ENCODE measurements around the gene RBM42.
"Not testable (repeated sequence)": the region's sequence is repeated elsewhere in the genome, so short reads cannot be mapped to it uniquely, and the experiment has no call there.

RBM42 gene

DNA sequence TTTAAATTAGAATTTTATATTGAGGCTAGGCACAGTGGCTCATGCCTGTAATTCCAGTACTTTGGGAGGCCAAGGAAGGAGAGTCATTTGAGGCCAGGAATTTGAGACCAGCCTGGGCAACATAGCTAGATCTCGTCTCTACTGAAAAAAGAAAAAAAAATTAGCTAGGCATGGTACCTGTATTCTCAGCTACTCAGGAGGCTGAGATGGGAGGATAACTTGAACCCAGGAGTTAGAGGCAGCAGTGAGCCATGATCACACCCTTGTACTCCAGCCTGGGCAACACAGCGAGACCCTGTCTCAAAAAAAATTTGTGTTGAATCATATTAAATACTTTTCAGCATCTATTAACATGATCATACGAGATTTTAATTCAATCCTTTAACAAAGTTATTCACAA is 38.0 kb upstream of the RBM42 start:
- Histone ChIP-seq H2BK5ac (ENCODE audit: low read depth, low read length, poor library complexity, severe bottlenecking) (no peak overlapping the region), H4K8ac (ENCODE audit: low read length) (no peak overlapping the region), H3K4me1 (ENCODE audit: control insufficient read depth, insufficient read depth, low read depth, low read length) (no peaks in the 10 kb centered on the region), H3K18ac (ENCODE audit: low read depth in 1 of 2, low read length in 2 of 2) (no peak overlapping the region), H2BK120ac (ENCODE audit: low read depth, low read length) (no peak overlapping the region), H3K9me3 (ENCODE audit: control insufficient read depth, low read length) (no peaks in the 10 kb centered on the region), H3K27me3 (ENCODE audit: control insufficient read depth in 1 of 2, insufficient read depth in 1 of 2, low read length in 2 of 2) (peaks cover 0 to 36% of the 10 kb centered on the region in 2 experiments), H2BK15ac (ENCODE audit: low read depth, poor library complexity, severe bottlenecking) (no peak overlapping the region), H2AFZ (ENCODE audit: low read depth, low read length) (no peak overlapping the region), H3K4ac (ENCODE audit: low read depth in 1 of 2, low read length in 2 of 2) (no peak overlapping the region), H3K4me2 (ENCODE audit: low read length, poor library complexity, severe bottlenecking) (no peak overlapping the region), H3K27ac (ENCODE audit: low read length, poor library complexity, severe bottlenecking) (no peak overlapping the region), H3K36me3 (ENCODE audit: control insufficient read depth in 1 of 2, insufficient read depth in 2 of 2, low read depth in 1 of 2, low read length in 2 of 2) (no peaks in the 10 kb centered on the region), H4K91ac (ENCODE audit: low read length) (no peak overlapping the region), H2BK12ac (ENCODE audit: low read length in 2 of 2) (no peak overlapping the region), H3K23ac (ENCODE audit: low read length in 2 of 2) (no peak overlapping the region), H3K9ac (ENCODE audit: low read length) (no peak overlapping the region), H3K4me3 (ENCODE audit: insufficient read depth in 1 of 2, low read depth in 1 of 2, low read length in 2 of 2) (no peak overlapping the region), H3K14ac (ENCODE audit: low read length in 2 of 2) (no peak overlapping the region), H2AK5ac (ENCODE audit: low read length, severe bottlenecking) (no peak overlapping the region), H3K79me1 (replicated peaks; ENCODE audit: low read length, poor library complexity, severe bottlenecking) (no peaks in the 10 kb centered on the region)
- WGBS, result 95% methylated on average over 1 of the region's 3 CpGs
- DNase-seq, result no peak

DNA sequence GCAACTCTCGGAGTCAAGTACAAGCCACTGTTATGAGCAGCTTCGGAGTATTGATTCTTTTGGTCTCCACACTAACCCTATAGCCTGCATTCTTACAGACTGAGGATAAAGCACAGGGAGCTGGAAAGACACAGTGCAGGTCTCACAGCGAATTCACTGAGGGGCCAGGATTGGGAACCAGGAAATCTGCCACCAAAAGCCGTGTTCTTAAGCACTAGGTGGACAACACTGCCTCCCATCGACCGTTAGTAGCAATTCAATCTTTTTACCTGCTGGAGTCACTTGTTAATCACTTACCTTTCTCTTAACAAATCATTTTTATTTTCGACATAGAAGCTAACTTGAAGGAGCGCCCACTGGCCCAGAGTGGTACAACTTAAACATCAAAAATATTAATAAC is 36.6 kb upstream of the RBM42 start:
- no peak overlapping the region for H4K91ac ChIP-seq (ENCODE audit: low read length)
- no peak overlapping the region for H2BK12ac ChIP-seq (ENCODE audit: low read length in 2 of 2)
- H2BK120ac ChIP-seq (ENCODE audit: low read depth, low read length), result no peak overlapping the region
- H3K27ac ChIP-seq (ENCODE audit: low read length, poor library complexity, severe bottlenecking), result no peak overlapping the region
- H3K4me1 ChIP-seq (ENCODE audit: control insufficient read depth, insufficient read depth, low read depth, low read length), result no peaks in the 10 kb centered on the region
- H2AFZ ChIP-seq (ENCODE audit: low read depth, low read length), result no peak overlapping the region
- H2BK15ac ChIP-seq (ENCODE audit: low read depth, poor library complexity, severe bottlenecking), result no peak overlapping the region
- no peak overlapping the region for H3K14ac ChIP-seq (ENCODE audit: low read length in 2 of 2)
- no peak overlapping the region for H4K8ac ChIP-seq (ENCODE audit: low read length)
- WGBS, result 30% methylated on average over 8 of the region's 8 CpGs
- H3K9ac ChIP-seq (ENCODE audit: low read length), result no peak overlapping the region
- H3K4me2 ChIP-seq (ENCODE audit: low read length, poor library complexity, severe bottlenecking), result no peak overlapping the region
- H3K27me3 ChIP-seq (ENCODE audit: control insufficient read depth in 1 of 2, insufficient read depth in 1 of 2, low read length in 2 of 2), result peaks cover 0 to 33% of the 10 kb centered on the region in 2 experiments
- H3K79me1 ChIP-seq (replicated peaks; ENCODE audit: low read length, poor library complexity, severe bottlenecking), result no peaks in the 10 kb centered on the region
- no peaks in the 10 kb centered on the region for H3K36me3 ChIP-seq (ENCODE audit: control insufficient read depth in 1 of 2, insufficient read depth in 2 of 2, low read depth in 1 of 2, low read length in 2 of 2)
- peak; percentile 24 for DNase-seq
- no peak overlapping the region for H2AK5ac ChIP-seq (ENCODE audit: low read length, severe bottlenecking)
- no peak overlapping the region for H2BK5ac ChIP-seq (ENCODE audit: low read depth, low read length, poor library complexity, severe bottlenecking)
- H3K4ac ChIP-seq (ENCODE audit: low read depth in 1 of 2, low read length in 2 of 2), result no peak overlapping the region
- no peaks in the 10 kb centered on the region for H3K9me3 ChIP-seq (ENCODE audit: control insufficient read depth, low read length)
- no peak overlapping the region for H3K4me3 ChIP-seq (ENCODE audit: insufficient read depth in 1 of 2, low read depth in 1 of 2, low read length in 2 of 2)
- H3K18ac ChIP-seq (ENCODE audit: low read depth in 1 of 2, low read length in 2 of 2), result no peak overlapping the region
- H3K23ac ChIP-seq (ENCODE audit: low read length in 2 of 2), result no peak overlapping the region

DNA sequence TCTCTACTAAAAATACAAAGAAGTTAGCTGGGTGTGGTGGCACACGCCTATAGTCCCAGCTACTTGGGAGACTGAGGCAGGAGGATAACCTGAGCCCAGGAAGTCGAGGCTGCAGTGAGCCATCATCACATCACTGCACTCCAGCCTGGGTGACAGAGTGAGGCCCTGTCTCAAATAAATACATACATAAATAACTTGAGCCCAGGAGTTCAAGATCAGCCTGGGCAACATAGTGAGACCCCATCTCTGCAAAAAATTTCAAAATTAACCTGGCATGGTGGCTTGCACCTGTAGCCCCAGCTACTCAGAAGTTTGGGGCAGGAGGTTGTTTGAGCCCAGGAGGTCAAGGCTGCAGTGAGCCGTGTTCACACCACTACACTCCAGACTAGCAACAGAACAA is 33.8 kb upstream of the RBM42 start:
- H4K8ac ChIP-seq (ENCODE audit: low read length); H3K9ac ChIP-seq (ENCODE audit: low read length); H3K79me1 ChIP-seq (replicated peaks; ENCODE audit: low read length, poor library complexity, severe bottlenecking); H3K14ac ChIP-seq (ENCODE audit: low read length in 2 of 2); H3K4ac ChIP-seq (ENCODE audit: low read depth in 1 of 2, low read length in 2 of 2); H3K4me1 ChIP-seq (ENCODE audit: control insufficient read depth, insufficient read depth, low read depth, low read length); H4K91ac ChIP-seq (ENCODE audit: low read length); H3K9me3 ChIP-seq (ENCODE audit: control insufficient read depth, low read length); H2BK120ac ChIP-seq (ENCODE audit: low read depth, low read length); H3K23ac ChIP-seq (ENCODE audit: low read length in 2 of 2); H2BK15ac ChIP-seq (ENCODE audit: low read depth, poor library complexity, severe bottlenecking); H3K36me3 ChIP-seq (ENCODE audit: control insufficient read depth in 1 of 2, insufficient read depth in 2 of 2, low read depth in 1 of 2, low read length in 2 of 2); H2BK12ac ChIP-seq (ENCODE audit: low read length in 2 of 2); H2AFZ ChIP-seq (ENCODE audit: low read depth, low read length); H3K27ac ChIP-seq (ENCODE audit: low read length, poor library complexity, severe bottlenecking); DNase-seq; H3K18ac ChIP-seq (ENCODE audit: low read depth in 1 of 2, low read length in 2 of 2); H2BK5ac ChIP-seq (ENCODE audit: low read depth, low read length, poor library complexity, severe bottlenecking); H3K4me2 ChIP-seq (ENCODE audit: low read length, poor library complexity, severe bottlenecking); H2AK5ac ChIP-seq (ENCODE audit: low read length, severe bottlenecking); H3K4me3 ChIP-seq (ENCODE audit: insufficient read depth in 1 of 2, low read depth in 1 of 2, low read length in 2 of 2): not testable (repeated sequence)
- 61% methylated on average over 3 of the region's 3 CpGs for WGBS
- H3K27me3 ChIP-seq (ENCODE audit: control insufficient read depth in 1 of 2, insufficient read depth in 1 of 2, low read length in 2 of 2), result peaks cover 0 to 13% of the 10 kb centered on the region in 2 experiments

DNA sequence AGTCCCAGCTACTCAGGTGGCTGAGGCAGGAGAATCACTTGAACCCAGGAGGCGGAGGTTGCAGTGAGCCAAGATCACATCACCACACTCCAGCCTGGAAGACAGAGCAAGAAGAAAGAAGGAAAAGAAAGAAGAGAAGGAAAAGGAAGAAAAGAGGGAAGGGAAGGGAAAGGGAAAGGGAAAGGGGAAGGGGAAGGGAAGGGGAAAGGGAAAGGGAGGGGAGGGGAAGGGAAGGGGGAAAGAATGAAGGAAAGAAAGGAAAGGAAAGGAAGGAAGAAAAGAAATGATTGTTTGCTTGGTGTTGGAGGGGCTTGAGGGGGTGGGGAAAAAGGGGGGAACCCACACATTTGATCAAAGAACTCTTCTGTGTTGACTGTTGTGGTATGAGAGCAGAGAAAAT is 32.9 kb upstream of the RBM42 start:
- H3K23ac ChIP-seq (ENCODE audit: low read length in 2 of 2), result no peak overlapping the region
- no peak for DNase-seq
- no peak overlapping the region for H2BK15ac ChIP-seq (ENCODE audit: low read depth, poor library complexity, severe bottlenecking)
- no peak overlapping the region for H2AK5ac ChIP-seq (ENCODE audit: low read length, severe bottlenecking)
- no peaks in the 10 kb centered on the region for H3K36me3 ChIP-seq (ENCODE audit: control insufficient read depth in 1 of 2, insufficient read depth in 2 of 2, low read depth in 1 of 2, low read length in 2 of 2)
- H2BK120ac ChIP-seq (ENCODE audit: low read depth, low read length), result no peak overlapping the region
- no peak overlapping the region for H4K8ac ChIP-seq (ENCODE audit: low read length)
- H4K91ac ChIP-seq (ENCODE audit: low read length), result no peak overlapping the region
- no peak overlapping the region for H3K18ac ChIP-seq (ENCODE audit: low read depth in 1 of 2, low read length in 2 of 2)
- H3K4me2 ChIP-seq (ENCODE audit: low read length, poor library complexity, severe bottlenecking), result no peak overlapping the region
- no peak overlapping the region for H2BK12ac ChIP-seq (ENCODE audit: low read length in 2 of 2)
- H2BK5ac ChIP-seq (ENCODE audit: low read depth, low read length, poor library complexity, severe bottlenecking), result no peak overlapping the region
- H2AFZ ChIP-seq (ENCODE audit: low read depth, low read length), result no peak overlapping the region
- H3K79me1 ChIP-seq (replicated peaks; ENCODE audit: low read length, poor library complexity, severe bottlenecking), result no peaks in the 10 kb centered on the region
- H3K4me3 ChIP-seq (ENCODE audit: insufficient read depth in 1 of 2, low read depth in 1 of 2, low read length in 2 of 2), result no peak overlapping the region
- no peak overlapping the region for H3K9ac ChIP-seq (ENCODE audit: low read length)
- H3K27me3 ChIP-seq (ENCODE audit: control insufficient read depth in 1 of 2, insufficient read depth in 1 of 2, low read length in 2 of 2), result peaks cover 0 to 14% of the 10 kb centered on the region in 2 experiments
- no peak overlapping the region for H3K4ac ChIP-seq (ENCODE audit: low read depth in 1 of 2, low read length in 2 of 2)
- no peak overlapping the region for H3K27ac ChIP-seq (ENCODE audit: low read length, poor library complexity, severe bottlenecking)
- WGBS, result 100% methylated on average over 1 of the region's 1 CpG
- H3K9me3 ChIP-seq (ENCODE audit: control insufficient read depth, low read length), result no peaks in the 10 kb centered on the region
- H3K14ac ChIP-seq (ENCODE audit: low read length in 2 of 2), result no peak overlapping the region
- H3K4me1 ChIP-seq (ENCODE audit: control insufficient read depth, insufficient read depth, low read depth, low read length), result no peaks in the 10 kb centered on the region
